NCI-H2081 (cell line): Measurements from ENCODE around the gene CDX2.
A peak's percentile ranks its signal among the peaks of the same experiment; 100 is the strongest.

Experiments used
- DNase-seq, 2 experiments: peaks; one replicate each; lab custom pipeline; 2025; lab: John Stamatoyannopoulos, UW

Gene CDX2

DNA sequence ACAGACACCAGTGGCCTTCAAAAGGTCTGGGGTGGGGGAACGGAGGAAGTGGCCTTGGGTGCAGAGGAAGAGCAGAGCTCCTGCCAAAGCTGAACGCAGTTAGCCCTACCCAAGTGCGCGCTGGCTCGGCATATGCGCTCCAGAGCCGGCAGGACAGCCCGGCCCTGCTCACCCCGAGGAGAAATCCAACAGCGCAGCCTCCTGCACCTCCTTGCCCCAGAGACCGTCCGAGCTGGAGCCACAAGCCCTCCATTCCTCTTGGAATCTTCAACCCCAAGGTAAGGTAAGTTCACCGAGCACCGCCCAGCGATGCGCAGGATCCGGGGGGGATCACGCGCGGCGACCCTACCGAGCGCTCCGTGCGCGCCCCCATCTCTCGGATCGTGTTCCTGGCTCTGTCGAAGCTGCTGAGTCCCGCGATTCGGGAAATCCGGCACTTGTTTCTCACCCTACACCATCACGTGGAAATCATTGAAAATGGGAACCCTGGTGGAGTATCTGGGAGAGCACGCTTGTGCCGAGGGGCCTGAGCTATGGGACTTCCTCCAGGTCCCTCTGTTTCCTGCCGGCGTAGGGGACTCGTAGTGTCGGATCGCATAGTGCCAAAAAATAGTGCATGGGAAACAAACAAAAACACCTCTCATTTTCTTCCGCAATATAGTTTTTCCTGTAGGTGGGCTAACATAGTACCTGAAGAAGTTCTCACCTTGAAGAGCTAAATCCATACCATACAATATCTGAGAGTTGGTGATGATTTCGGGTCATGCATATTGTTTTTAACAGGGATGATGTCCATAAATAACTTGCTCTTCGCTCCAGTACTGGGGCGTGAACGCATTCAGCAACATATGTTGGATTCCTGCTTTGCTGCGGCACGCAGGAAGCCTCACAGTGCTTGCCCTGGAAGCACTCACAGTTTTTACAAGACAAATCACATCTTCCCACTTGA, 40.0 kb downstream of the CDX2 start:
- DNase-seq = no peak

DNA sequence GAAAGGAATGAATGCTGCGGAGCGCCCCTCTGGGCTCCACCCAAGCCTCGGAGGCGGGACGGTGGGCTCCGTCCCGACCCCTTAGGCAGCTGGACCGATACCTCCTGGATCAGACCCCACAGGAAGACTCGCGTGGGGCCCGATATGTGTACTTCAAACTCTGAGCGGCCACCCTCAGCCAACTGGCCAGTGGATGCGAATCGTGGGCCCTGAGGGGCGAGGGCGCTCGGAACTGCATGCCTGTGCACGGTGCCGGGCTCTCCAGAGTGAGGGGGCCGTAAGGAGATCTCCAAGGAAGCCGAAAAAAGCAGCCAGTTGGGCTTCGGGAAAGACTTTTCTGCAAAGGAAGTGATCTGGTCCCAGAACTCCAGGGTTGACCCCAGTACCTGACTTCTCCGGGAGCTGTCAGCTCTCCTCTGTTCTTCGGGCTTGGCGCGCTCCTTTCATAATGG, 40.7 kb downstream of the CDX2 start:
- no peak for DNase-seq

DNA sequence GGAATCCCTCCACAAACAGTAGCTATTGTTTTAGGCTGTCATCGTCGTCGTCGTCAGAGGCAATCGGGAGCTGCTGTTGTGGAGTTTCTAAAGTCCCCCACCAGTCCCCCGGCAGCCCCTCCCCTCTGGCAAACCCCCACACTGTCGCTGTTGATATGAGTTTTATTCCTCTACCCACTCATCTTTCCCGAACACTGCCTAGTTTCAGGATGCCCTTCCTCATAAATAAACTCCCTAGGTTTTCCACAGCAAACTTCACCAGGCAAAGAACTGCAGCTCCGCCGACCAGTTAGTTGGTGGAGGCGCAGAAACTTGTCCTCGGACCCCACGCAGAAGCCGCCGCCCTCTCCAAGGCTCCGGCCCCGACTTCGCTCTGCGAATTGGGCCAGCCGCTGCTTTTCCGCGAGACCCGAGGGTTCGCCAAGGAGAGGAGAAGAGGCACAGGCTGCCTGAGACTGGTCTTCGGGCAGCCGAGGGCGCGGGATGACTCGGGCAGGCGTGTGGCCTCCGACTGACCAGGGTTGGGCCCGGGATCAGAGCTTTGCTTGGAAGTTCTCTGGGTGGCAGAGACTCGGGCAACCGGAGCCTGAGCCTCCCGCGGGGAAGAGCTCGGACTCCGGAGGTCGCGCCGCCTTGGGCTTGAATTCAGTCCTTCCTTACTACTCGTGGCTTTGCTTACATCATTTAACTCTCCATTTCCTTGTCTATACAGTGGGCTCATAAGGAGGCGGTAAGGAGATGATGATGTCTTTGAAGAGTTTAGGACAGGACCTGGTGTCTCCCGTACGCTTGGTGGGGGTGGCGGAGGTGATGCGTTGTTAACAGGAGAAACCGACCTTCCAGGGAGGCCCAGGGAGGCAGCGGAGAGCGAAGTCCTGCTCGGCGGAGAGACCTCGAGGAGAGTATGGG, 41.4 kb downstream of the CDX2 start:
- DNase-seq = no peak

DNA sequence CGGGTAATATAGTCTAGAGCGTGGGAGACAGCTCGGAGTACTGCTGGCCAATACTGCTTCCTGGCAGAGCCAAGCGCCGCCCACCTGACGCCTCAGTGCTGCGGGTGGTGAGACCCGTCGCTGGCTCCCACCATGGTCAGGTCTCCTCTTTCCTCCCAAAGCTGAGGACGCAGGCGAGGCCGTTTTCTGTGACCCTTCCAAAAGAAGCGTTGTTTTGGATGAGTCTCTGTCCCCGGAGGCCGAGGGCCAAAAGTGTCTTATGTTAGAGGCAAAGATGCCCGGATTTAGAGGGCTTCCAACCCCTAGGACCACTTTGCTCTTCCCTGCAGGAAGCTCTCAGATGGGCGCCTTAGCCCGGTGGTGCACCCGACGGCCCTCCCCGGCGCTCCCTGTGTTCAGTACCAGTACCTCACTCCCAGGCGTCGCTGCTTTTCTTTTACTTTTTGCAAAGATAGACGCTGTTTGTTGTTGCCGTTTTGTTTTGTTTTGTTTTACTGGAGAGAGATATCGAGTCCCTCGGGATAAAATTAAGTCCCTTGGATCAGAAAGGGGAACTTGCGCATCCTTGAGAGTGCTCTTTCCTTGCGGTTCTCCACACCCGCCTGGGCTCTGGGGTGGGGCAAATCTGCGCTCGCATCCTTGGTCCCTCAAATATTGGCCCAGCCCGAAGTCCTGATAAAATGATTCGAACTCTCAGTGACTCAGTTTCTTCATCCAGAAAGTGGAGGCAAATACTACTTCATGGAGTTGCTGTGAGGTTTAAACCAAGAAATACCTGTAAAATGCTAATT, 42.3 kb downstream of the CDX2 start:
- no peak for DNase-seq

DNA sequence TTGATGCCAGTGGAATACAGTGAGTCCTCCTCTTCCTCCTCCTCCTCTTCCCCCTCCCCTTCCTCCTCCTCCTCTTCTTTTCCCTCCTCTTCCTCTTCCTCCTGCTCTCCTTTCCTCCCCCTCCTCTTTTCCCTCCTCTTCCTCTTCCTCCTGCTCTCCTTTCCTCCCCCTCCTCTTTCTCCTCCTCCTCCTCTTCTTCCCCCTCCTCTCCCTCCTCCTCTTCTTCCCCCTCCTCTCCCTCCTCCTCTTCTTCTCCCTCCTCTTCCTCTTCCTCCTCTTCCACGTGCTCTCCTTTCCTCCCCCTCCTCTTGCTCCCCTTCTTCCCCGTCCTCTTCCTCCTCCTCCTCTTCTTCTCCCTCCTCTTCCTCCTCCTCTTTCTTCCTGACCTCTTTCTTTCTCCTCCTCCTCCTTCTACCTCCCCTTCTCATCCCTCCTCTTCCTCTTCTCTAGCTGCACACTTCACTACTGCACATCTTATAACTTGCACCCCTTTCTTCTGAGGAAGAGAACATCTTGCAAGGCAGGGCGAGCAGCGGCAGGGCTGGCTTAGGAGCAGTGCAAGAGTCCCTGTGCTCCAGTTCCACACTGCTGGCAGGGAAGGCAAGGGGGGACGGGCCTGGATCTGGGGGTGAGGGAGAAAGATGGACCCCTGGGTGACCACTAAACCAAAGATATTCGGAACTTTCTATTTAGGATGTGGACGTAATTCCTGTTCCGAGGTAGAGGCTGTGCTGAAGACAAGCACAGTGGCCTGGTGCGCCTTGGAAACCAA, 43.7 kb downstream of the CDX2 start:
- no peak for DNase-seq

DNA sequence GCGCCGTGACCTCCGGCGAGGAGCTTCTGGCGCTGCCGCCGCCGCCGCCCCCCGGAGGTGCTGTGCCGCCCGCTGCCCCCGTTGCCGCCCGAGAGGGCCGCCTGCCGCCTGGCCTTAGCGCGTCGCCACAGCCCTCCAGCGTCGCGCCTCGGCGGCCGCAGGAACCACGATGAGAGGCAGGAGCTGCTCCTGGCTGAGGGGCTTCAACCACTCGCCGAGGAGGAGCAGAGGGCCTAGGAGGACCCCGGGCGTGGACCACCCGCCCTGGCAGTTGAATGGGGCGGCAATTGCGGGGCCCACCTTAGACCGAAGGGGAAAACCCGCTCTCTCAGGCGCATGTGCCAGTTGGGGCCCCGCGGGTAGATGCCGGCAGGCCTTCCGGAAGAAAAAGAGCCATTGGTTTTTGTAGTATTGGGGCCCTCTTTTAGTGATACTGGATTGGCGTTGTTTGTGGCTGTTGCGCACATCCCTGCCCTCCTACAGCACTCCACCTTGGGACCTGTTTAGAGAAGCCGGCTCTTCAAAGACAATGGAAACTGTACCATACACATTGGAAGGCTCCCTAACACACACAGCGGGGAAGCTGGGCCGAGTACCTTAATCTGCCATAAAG, 44.5 kb downstream of the CDX2 start:
- no peak for DNase-seq

DNA sequence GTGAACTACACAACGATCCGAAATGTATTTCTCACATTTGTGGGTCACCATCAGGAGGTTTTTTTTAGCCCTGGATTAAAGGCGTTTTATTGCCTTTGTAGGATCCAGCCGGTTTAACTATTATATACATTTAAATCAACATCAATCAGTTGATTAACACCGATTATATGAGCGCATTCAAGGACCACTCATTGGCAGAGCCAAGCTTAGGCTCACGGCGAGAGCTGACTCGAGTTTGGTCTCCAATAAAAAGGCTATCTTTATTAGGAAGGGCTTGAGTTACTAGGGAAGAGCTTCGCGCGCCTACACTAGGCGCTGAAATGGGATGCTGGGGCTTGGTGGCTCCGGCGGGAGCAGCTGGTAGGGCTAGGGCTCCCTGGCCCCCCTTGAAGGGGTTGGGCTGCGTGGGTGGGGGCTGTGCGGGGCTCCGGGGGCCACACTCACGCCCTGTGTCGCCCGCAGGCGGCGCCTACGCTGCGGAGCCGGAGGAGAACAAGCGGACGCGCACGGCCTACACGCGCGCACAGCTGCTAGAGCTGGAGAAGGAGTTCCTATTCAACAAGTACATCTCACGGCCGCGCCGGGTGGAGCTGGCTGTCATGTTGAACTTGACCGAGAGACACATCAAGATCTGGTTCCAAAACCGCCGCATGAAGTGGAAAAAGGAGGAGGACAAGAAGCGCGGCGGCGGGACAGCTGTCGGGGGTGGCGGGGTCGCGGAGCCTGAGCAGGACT, 45.2 kb downstream of the CDX2 start:
- no peak for DNase-seq

DNA sequence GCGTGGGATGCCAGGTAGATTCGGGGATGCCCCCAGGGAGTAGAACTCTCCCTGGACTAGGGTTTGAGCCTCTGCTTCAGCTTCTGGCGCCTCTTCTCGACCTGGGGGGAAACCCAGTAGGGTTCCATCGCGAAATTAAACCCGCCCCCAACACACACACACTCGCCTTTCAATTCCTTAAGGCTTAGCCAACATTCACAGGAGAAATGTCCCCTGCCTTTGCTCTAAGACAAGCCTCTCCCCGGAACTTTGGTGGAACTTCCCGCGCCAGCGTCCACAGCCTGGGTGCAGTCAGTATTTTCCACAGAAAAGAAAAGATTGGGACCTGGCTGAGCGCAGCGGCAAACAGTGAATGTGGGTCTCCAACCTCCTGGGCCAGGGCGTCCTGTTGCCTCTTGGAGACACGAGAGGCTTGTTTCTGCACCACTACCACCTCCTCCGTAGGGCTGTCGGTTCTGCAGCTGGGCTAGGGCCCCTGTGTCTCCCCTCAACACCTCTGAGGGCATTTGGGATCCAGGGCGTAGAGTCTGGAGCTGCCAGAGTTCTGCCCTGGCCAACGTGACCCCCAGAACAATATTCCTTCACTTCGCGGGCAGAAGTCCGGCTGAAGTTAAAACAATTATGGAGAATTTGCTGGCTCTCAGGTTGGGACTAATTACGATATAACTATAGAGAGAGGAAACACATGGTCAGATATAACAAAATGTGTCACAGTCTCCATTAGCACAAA, 46.1 kb downstream of the CDX2 start:
- no peak for DNase-seq

DNA sequence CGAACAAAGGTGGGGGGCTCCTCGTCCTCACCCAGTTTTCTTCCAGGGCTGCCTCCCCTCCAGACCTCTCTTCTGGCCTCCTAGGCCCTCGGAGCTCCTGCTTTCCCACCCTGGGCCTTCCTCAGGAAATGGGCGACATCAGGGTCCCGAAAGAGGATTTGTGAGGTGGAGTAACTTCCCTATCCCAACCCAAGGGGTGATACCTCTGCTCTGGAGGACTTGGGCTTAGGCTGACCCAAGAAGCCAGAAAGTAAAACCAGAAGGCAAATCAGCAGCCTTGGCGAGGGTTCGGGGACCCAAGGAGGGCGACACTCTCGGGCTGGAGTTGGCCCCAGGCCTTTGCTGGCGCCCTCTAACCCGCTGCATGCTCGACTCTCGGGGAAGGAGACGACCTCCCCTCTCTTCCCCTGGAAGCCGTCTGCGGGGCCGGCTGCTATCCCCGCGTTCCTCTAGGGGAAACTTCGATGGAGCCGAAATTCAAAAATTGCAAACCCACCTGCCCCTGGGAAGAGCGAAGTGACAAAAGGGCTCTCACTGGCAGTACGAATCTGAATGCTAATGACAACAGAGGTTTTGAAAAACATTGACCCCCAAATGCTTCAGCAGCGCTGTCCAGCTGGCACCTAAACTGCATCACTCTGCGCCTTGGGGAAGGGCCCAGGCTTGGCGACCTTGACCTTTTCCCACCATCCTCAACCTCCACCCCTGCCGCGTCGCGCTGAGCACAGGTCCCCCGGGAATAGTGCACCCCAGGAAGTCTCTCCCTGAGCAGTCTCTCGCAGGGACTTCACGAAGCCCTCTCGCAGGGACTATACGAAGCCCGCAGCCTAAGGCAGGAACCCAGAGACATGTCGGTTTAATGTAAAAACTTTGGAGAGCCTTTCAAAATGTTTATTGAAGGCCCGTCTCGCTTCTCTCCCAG, 46.9 kb downstream of the CDX2 start:
- no peak for DNase-seq

DNA sequence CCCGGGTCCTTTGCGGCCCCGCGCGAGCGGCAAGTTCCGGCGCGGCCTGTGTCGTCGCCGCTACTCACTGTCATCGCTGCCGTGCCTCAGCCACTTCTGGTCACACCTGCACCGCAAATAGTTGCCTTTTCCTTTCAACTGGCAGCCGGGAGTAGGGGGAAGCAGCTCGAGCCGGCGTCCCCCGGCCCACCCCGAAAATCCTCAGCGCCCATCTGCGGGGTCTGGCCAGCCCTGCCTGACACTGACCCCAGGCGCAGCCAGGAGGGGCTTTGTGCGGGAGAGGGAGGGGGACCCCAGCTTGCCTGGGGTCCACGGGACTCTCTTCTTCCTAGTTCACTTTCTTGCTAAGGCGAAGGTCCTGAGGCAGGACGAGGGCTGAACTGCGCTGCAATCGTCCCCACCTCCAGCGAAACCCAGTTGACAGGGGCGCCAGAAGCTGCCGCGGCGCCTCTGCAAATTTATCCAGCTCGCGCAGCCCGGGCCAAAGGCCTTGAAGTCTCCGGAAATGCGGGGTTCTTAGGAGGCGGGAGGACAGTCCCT, 47.6 kb downstream of the CDX2 start:
- no peak for DNase-seq

DNA sequence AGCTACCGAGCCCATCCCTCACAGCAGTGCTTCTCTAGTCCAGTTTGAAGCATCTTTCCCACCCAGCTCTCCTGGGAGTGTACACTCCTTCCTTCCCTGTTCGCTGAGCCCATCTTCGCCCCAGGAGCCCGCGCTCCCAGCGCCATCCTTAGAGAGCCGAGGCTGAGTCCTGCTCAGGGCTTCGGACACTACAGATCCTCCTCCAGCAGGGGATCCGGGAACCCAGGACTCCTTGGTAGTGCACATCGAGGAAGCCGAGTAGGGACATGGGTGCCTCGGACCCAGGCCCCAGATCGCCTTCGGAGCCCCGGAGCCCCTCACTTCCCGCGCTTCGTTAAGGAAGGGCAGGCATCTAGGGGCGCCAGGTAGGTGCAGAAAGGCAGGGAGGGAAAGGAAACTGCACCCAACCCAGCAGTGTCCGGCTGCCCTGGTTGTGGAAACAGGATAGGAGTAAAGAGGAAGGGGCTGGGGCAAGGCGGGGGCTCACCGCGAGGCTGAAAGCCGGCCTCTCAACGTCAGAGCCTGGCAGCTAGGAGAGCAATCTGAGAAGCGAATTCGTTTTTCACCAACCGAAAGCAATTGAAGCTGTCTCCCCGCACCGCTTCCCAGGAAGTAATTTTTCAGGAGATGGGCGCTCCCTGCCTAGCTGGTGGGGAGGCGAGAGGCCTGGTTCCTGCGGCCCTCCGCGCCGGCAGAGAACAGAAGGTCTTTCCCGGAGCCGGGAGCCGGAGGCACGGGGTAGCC, 48.3 kb downstream of the CDX2 start:
- peak; percentile 15 to 36 for DNase-seq

DNA sequence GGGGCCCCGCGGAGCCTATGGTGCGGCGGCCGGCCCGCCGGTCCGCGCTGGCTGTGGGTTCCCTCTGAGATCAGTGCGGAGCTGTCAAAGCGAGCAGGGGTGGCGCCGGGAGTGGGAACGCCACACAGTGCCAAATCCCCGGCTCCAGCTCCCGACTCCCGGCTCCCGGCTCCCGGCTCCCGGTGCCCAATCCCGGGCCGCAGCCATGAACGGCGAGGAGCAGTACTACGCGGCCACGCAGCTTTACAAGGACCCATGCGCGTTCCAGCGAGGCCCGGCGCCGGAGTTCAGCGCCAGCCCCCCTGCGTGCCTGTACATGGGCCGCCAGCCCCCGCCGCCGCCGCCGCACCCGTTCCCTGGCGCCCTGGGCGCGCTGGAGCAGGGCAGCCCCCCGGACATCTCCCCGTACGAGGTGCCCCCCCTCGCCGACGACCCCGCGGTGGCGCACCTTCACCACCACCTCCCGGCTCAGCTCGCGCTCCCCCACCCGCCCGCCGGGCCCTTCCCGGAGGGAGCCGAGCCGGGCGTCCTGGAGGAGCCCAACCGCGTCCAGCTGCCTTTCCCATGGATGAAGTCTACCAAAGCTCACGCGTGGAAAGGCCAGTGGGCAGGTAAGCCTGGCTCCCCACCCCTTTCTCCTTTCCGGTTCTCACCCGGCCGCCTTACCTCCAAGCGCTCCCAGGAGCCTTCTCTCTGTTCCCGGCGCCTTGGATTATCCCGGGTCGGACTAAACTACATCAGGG, 49.0 kb downstream of the CDX2 start, which contains the start of gene PDX1:
Gene PDX1 (plus strand): TSS at position 67 of the 743 bp plus-strand sequence. CDS start 139 bp downstream, at position 206.
- DNase-seq = no peak

DNA sequence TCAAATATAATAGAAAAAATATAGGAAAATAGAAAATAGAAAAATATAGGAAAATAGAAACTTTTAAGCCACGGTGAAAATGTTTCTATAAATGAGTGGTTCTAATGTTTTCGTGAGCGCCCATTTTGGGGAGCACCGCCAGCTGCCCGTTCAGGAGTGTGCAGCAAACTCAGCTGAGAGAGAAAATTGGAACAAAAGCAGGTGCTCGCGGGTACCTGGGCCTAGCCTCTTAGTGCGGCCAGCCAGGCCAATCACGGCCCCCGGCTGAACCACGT, 49.5 kb downstream of the CDX2 start:
- DNase-seq = peak; percentile 74 to 92

DNA sequence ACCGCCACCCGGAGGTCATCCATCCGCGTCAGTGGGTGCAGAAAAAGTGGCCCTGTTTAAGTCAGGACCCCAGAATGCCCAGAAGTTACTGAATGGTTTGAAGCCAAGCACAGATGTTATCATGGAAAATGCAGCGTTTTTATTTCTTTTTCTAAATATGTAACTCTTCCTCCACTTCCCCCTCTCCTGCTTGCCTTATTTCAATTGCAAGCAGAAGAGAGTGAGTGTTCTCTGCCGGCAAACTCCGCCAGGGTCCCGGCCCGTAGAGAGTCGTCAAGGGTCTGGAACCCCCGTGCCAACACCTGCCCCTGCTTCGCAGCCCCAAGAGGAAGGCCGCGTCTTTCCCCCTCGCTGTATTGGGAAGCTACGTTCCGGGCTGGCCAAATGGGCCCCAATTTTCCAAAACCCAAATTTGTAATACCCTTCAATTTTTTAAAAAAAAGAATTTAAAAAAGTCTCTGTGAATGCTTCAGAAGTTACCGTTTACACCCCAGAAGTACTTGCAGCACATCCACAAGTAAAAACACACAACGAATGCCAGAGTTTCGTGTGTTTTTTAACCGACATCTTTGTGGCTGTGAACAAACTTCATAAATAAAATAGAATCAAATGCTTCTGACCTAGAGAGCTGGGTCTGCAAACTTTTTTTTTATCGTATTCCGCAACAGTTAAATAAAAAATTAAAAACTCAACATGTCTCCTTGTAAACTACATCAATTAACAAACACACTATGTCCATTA, 50.0 kb downstream of the CDX2 start:
- no peak for DNase-seq

DNA sequence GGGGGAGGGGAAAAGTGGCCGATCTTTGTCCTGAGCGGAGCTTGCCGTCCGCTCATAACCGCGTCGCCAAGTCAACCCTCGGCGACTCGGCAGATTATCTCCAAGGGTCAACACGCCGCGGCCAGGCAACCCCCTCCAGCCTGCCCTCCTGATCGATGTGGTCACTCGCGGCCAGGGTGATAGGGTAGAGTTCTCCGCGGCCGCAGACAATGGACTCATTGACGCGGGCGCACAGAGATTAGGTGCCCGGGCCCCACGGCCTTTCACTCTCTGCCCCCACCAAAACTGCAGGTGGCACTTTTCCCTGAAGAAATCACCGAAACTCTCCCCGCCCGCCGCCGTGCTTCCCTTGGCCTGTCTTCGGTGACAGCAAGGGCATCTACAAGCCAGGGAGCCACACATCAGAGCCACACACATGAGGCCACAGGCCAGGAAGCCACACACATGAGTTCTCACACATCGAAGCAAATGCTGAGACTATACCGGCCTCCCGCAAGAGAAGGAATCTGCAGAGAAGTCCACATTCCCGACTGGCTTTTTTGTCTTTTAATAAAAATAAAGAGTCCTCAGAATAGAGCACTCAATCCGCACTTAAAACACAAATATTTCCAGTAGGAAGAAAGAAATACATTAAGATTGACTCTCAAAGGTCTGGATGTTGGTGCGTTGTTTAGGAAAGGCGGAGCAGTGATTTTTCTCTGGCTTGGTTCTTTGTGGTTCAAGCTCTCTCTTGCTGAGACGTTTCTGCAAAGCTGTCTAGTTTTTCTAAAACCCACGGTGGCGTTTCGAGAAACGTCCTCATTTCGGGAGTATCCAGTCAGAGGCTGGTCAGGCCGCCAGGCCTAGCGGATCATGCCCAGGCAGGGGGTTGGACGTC, 50.8 kb downstream of the CDX2 start:
- no peak for DNase-seq
